ENCODE results near the gene WDFY2.

Gene WDFY2

DNA sequence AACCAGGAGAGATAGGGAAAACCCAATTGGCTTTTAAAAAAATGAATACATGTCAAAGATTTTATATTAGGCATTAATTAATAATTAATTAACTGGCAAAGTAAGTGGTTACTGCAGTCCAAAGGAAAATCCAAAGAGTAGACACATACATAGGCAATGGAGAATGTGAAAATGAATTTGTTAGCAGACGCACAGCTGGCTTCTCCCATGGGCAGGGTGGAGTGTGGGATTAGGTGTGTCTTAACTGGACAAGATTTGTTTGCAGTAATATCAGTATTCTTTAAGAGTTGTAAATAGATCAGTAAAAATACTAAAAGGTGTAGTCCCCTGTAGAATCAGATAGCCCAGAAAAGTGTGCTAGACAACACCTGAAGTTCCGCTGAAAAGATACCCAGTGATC is 161.0 kb downstream of the WDFY2 start:
- no peak for DNase-seq (ENCODE audit: low read depth, low spot score)
- H3K36me3 ChIP-seq (ENCODE audit: insufficient read depth, insufficient read length, low read length): peaks cover 3% of the 10 kb centered on the region
- H3K4me3 ChIP-seq (ENCODE audit: insufficient read length, low read depth): no peak overlapping the region
- peaks cover 22% of the 10 kb centered on the region for H3K9me3 ChIP-seq (ENCODE audit: insufficient read depth, low read length)
- H3K4me1 ChIP-seq (ENCODE audit: insufficient read depth, insufficient read length): no peaks in the 10 kb centered on the region
- TF ChIP-seq ZNF274 (IDR thresholded peaks at IDR 0.05; ENCODE audit: low read depth, low read length) (no peak), SUZ12 (IDR thresholded peaks at IDR 0.05; ENCODE audit: extremely low read depth, insufficient read depth, insufficient read length) (no peak), YY1 (IDR thresholded peaks at IDR 0.05; ENCODE audit: insufficient read depth, insufficient read length) (no peak)
- no peaks in the 10 kb centered on the region for H3K27me3 ChIP-seq (ENCODE audit: insufficient read depth, insufficient read length)
- no peak overlapping the region for H3K9ac ChIP-seq (ENCODE audit: insufficient read length, low read depth)

- Histone ChIP-seq H3K4me3 (ENCODE audit: insufficient read length, low read depth) (no peak overlapping the region), H3K9me3 (ENCODE audit: insufficient read depth, low read length) (peaks cover 22% of the 10 kb centered on the region), H3K4me1 (ENCODE audit: insufficient read depth, insufficient read length) (no peaks in the 10 kb centered on the region), H3K36me3 (ENCODE audit: insufficient read depth, insufficient read length, low read length) (peaks cover 5% of the 10 kb centered on the region), H3K9ac (ENCODE audit: insufficient read length, low read depth) (no peak overlapping the region), H3K27me3 (ENCODE audit: insufficient read depth, insufficient read length) (no peaks in the 10 kb centered on the region)
- no peak for DNase-seq (ENCODE audit: low read depth, low spot score)
- TF ChIP-seq SUZ12 (IDR thresholded peaks at IDR 0.05; ENCODE audit: extremely low read depth, insufficient read depth, insufficient read length) (no peak), ZNF274 (IDR thresholded peaks at IDR 0.05; ENCODE audit: low read depth, low read length) (no peak), YY1 (IDR thresholded peaks at IDR 0.05; ENCODE audit: insufficient read depth, insufficient read length) (no peak)
These were observed 162.5 kb downstream of the WDFY2 start for GRCh38 chr13:51746802-51747201.

GRCh38 chr13:51747438-51748434 is 163.5 kb downstream of the WDFY2 start:
- DNase-seq (ENCODE audit: low read depth, low spot score): no peak

GRCh38 chr13:51756651-51757050 is 172.4 kb downstream of the WDFY2 start:
- DNase-seq (ENCODE audit: low read depth, low spot score): no peak
- no peaks in the 10 kb centered on the region for H3K9me3 ChIP-seq (ENCODE audit: insufficient read depth, low read length)
- TF ChIP-seq SUZ12 (IDR thresholded peaks at IDR 0.05; ENCODE audit: extremely low read depth, insufficient read depth, insufficient read length): no peak
- TF ChIP-seq YY1 (IDR thresholded peaks at IDR 0.05; ENCODE audit: insufficient read depth, insufficient read length): no peak
- no peak for TF ChIP-seq ZNF274 (IDR thresholded peaks at IDR 0.05; ENCODE audit: low read depth, low read length)
- H3K36me3 ChIP-seq (ENCODE audit: insufficient read depth, insufficient read length, low read length): peaks cover 6% of the 10 kb centered on the region
- H3K9ac ChIP-seq (ENCODE audit: insufficient read length, low read depth): no peak overlapping the region
- H3K4me3 ChIP-seq (ENCODE audit: insufficient read length, low read depth): no peak overlapping the region
- no peaks in the 10 kb centered on the region for H3K4me1 ChIP-seq (ENCODE audit: insufficient read depth, insufficient read length)
- H3K27me3 ChIP-seq (ENCODE audit: insufficient read depth, insufficient read length): no peaks in the 10 kb centered on the region

More at GRCh38 chr13:51747438-51748434, 163.5 kb downstream of the WDFY2 start:
- Histone ChIP-seq H3K4me1 (ENCODE audit: insufficient read depth, insufficient read length) (no peaks in the 10 kb centered on the region), H3K9me3 (ENCODE audit: insufficient read depth, low read length) (peaks cover 22% of the 10 kb centered on the region), H3K36me3 (ENCODE audit: insufficient read depth, insufficient read length, low read length) (peaks cover 5% of the 10 kb centered on the region), H3K4me3 (ENCODE audit: insufficient read length, low read depth) (no peak overlapping the region), H3K27me3 (ENCODE audit: insufficient read depth, insufficient read length) (no peaks in the 10 kb centered on the region), H3K9ac (ENCODE audit: insufficient read length, low read depth) (no peak overlapping the region)
- TF ChIP-seq ZNF274 (IDR thresholded peaks at IDR 0.05; ENCODE audit: low read depth, low read length): no peak
- TF ChIP-seq YY1 (IDR thresholded peaks at IDR 0.05; ENCODE audit: insufficient read depth, insufficient read length): no peak
- TF ChIP-seq SUZ12 (IDR thresholded peaks at IDR 0.05; ENCODE audit: extremely low read depth, insufficient read depth, insufficient read length): no peak

DNA sequence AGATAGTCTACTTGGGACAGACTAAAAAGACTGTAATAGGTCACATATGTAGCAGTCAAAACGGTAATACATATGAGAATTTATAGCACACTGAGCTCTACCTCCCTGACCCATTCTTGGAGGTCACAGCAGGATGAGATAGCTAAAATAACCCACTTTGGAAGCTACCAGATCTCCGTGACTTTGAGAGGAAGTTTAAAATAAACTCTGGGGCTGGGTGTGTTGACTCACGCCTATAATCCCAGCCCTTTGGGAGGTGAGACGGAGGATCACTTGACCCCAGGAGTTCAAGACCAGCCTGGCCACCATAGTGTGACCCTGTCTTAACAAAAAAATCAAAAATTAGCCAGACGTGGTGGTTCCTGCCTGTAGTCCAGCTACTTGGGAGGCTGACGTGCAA is 174.4 kb downstream of the WDFY2 start:
- no peak for DNase-seq (ENCODE audit: low read depth, low spot score)
- Histone ChIP-seq H3K9me3 (ENCODE audit: insufficient read depth, low read length) (no peaks in the 10 kb centered on the region), H3K4me3 (ENCODE audit: insufficient read length, low read depth) (no peak overlapping the region), H3K36me3 (ENCODE audit: insufficient read depth, insufficient read length, low read length) (peaks cover 3% of the 10 kb centered on the region), H3K4me1 (ENCODE audit: insufficient read depth, insufficient read length) (no peaks in the 10 kb centered on the region), H3K9ac (ENCODE audit: insufficient read length, low read depth) (no peak overlapping the region), H3K27me3 (ENCODE audit: insufficient read depth, insufficient read length) (no peaks in the 10 kb centered on the region)
- TF ChIP-seq ZNF274 (IDR thresholded peaks at IDR 0.05; ENCODE audit: low read depth, low read length) (no peak), SUZ12 (IDR thresholded peaks at IDR 0.05; ENCODE audit: extremely low read depth, insufficient read depth, insufficient read length) (no peak), YY1 (IDR thresholded peaks at IDR 0.05; ENCODE audit: insufficient read depth, insufficient read length) (no peak)

DNA sequence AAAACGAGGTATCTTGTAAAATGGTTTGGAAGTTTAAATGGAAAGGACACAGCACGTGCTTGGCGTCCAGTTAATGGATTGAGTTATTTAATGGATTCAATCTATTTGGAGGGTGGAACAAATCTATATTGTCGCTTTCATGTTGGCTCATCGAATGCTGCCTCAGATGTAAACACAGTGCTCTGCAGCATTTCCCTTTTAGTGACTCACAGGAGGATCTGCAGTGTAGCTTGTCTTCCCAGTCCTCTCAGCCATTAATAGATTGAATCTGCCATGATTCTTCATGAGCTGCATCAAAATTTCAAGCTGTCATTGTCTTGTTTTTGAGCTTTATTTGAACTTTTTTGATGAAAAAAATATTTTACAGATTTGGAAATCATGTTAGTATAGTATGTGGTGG is 175.0 kb downstream of the WDFY2 start:
- no peaks in the 10 kb centered on the region for H3K9me3 ChIP-seq (ENCODE audit: insufficient read depth, low read length)
- no peaks in the 10 kb centered on the region for H3K4me1 ChIP-seq (ENCODE audit: insufficient read depth, insufficient read length)
- no peak overlapping the region for H3K4me3 ChIP-seq (ENCODE audit: insufficient read length, low read depth)
- no peaks in the 10 kb centered on the region for H3K27me3 ChIP-seq (ENCODE audit: insufficient read depth, insufficient read length)
- H3K36me3 ChIP-seq (ENCODE audit: insufficient read depth, insufficient read length, low read length): peaks cover 3% of the 10 kb centered on the region
- TF ChIP-seq ZNF274 (IDR thresholded peaks at IDR 0.05; ENCODE audit: low read depth, low read length): no peak
- no peak for TF ChIP-seq SUZ12 (IDR thresholded peaks at IDR 0.05; ENCODE audit: extremely low read depth, insufficient read depth, insufficient read length)
- TF ChIP-seq YY1 (IDR thresholded peaks at IDR 0.05; ENCODE audit: insufficient read depth, insufficient read length): no peak
- DNase-seq (ENCODE audit: low read depth, low spot score): no peak
- H3K9ac ChIP-seq (ENCODE audit: insufficient read length, low read depth): no peak overlapping the region

- no peak for DNase-seq (ENCODE audit: low read depth, low spot score)
- Histone ChIP-seq H3K36me3 (ENCODE audit: insufficient read depth, insufficient read length, low read length) (peaks cover 3% of the 10 kb centered on the region), H3K9me3 (ENCODE audit: insufficient read depth, low read length) (no peaks in the 10 kb centered on the region), H3K4me3 (ENCODE audit: insufficient read length, low read depth) (no peak overlapping the region), H3K4me1 (ENCODE audit: insufficient read depth, insufficient read length) (no peaks in the 10 kb centered on the region), H3K9ac (ENCODE audit: insufficient read length, low read depth) (no peak overlapping the region), H3K27me3 (ENCODE audit: insufficient read depth, insufficient read length) (no peaks in the 10 kb centered on the region)
- no peak for TF ChIP-seq ZNF274 (IDR thresholded peaks at IDR 0.05; ENCODE audit: low read depth, low read length)
- no peak for TF ChIP-seq SUZ12 (IDR thresholded peaks at IDR 0.05; ENCODE audit: extremely low read depth, insufficient read depth, insufficient read length)
- no peak for TF ChIP-seq YY1 (IDR thresholded peaks at IDR 0.05; ENCODE audit: insufficient read depth, insufficient read length)
These were observed 176.3 kb downstream of the WDFY2 start for GRCh38 chr13:51760592-51760991.
